Activated T-helper 1 cell treated with anti-CD3 and anti-CD28 coated beads, Interleukin-12 subunit alpha, Interleukin-12 subunit beta, Interleukin-2, Interleukin-4 antibody, amounts not matched to agents 30 ng/mL and 10 ng/mL and 1 ng/mL, durations not matched to agents 14 hours and 24 hours and 36 hours (primary cell): Measurements from ENCODE around the gene EFHC1. TPM values are rescaled to one million over a fixed set of nuclear protein-coding genes. Genes with fewer than 3 reads are reported as not detected.

Source experiments
- DNase-seq: peaks from one replicate; pipeline ENCODE4 v3.0.0; 2021; ENCODE audit warnings: low spot score
- H3K27ac Mint-ChIP-seq: one replicate; pipeline ENCODE4 v1.8.0; 2021; ENCODE audit warnings: mild to moderate bottlenecking, mixed read lengths
- H3K27me3 Mint-ChIP-seq: one replicate; pipeline ENCODE4 v1.8.0; 2022; ENCODE audit warnings: mild to moderate bottlenecking, moderate library complexity, mixed read lengths; ENCODE audit not compliant: insufficient read depth
- H3K36me3 Mint-ChIP-seq: one replicate; pipeline ENCODE4 v1.8.0; 2021; ENCODE audit warnings: low read depth, mixed read lengths
- H3K4me1 Mint-ChIP-seq: one replicate; pipeline ENCODE4 v1.8.0; 2021; ENCODE audit warnings: low read depth, mixed read lengths
- H3K4me3 Mint-ChIP-seq: one replicate; pipeline ENCODE4 v1.8.0; 2021; ENCODE audit warnings: mild to moderate bottlenecking, moderate library complexity, mixed read lengths
- H3K9me3 Mint-ChIP-seq: one replicate; pipeline ENCODE4 v1.8.0; 2021; ENCODE audit warnings: mixed read lengths
- intact Hi-C: fragments of 100-400 bp; cut with micrococcal nuclease; formaldehyde crosslinking; loops from one replicate; pipeline ENCODE4 v1.15.1; 2024
- total RNA-seq: library from RNA; stranded (reverse); gene quantifications from 2 replicates; pipeline ENCODE4 v1.2.3, GENCODE V29; 2022

EFHC1 gene
- total RNA-seq, 1 donor from 2014 or later = 0.70 TPM

GRCh38 chr6:52483671-52484003, 63.5 kb downstream of the EFHC1 start:
- no peaks in the 10 kb centered on the region for H3K9me3 Mint-ChIP-seq
- H3K27me3 Mint-ChIP-seq = peaks cover 9% of the 10 kb centered on the region
- no peak overlapping the region for H3K27ac Mint-ChIP-seq
- H3K4me1 Mint-ChIP-seq = no peaks in the 10 kb centered on the region
- peaks cover 3% of the 10 kb centered on the region for H3K36me3 Mint-ChIP-seq
- intact Hi-C loops = no loop called here
- no peak for DNase-seq
- H3K4me3 Mint-ChIP-seq = no peak overlapping the region

- H3K27me3 Mint-ChIP-seq = peaks cover 14% of the 10 kb centered on the region
- no peak overlapping the region for H3K27ac Mint-ChIP-seq
- H3K4me1 Mint-ChIP-seq = peaks cover 21% of the 10 kb centered on the region
- no peak for DNase-seq
- intact Hi-C loops = loop anchor here (5.0 kb wide), 3 partner anchors 47 to 87 kb away; partner anchors contain the start of genes EFHC1 and TRAM2
- peaks cover 5% of the 10 kb centered on the region for H3K9me3 Mint-ChIP-seq
- peaks cover 3% of the 10 kb centered on the region for H3K36me3 Mint-ChIP-seq
- no peak overlapping the region for H3K4me3 Mint-ChIP-seq
Measured at GRCh38 chr6:52489881-52490280, 69.7 kb downstream of the EFHC1 start.

- Mint-ChIP-seq H3K36me3 (peaks cover 3% of the 10 kb centered on the region), H3K4me1 (peaks cover 28% of the 10 kb centered on the region), H3K27ac (no peak overlapping the region), H3K9me3 (peaks cover 9% of the 10 kb centered on the region), H3K27me3 (peaks cover 10% of the 10 kb centered on the region), H3K4me3 (no peak overlapping the region)
- no peak for DNase-seq
- intact Hi-C loops = loop anchor here (5.0 kb wide), 3 partner anchors 46 to 86 kb away; partner anchors contain the start of genes EFHC1 and TRAM2
Measured at GRCh38 chr6:52491203-52492069, 71.3 kb downstream of the EFHC1 start.

- peaks cover 36% of the 10 kb centered on the region for H3K4me1 Mint-ChIP-seq
- H3K27ac Mint-ChIP-seq = peak overlapping the region; percentile 32
- peaks cover 9% of the 10 kb centered on the region for H3K9me3 Mint-ChIP-seq
- H3K27me3 Mint-ChIP-seq = peaks cover 5% of the 10 kb centered on the region
- H3K36me3 Mint-ChIP-seq = no peaks in the 10 kb centered on the region
- peak overlapping the region; percentile 11 for H3K4me3 Mint-ChIP-seq
- DNase-seq = peak; percentile 6
- intact Hi-C loops = loop anchor here (5.0 kb wide), 3 partner anchors 44 to 84 kb away; partner anchors contain the start of genes EFHC1 and TRAM2
Measured at GRCh38 chr6:52493669-52494068, 73.5 kb downstream of the EFHC1 start.

GRCh38 chr6:52494298-52495072, 74.3 kb downstream of the EFHC1 start:
- H3K9me3 Mint-ChIP-seq = peaks cover 9% of the 10 kb centered on the region
- H3K27ac Mint-ChIP-seq = peak overlapping the region; percentile 18
- intact Hi-C loops = loop anchor here (5.0 kb wide), 3 partner anchors 43 to 83 kb away; partner anchors contain the start of genes EFHC1 and TRAM2
- no peak for DNase-seq
- H3K36me3 Mint-ChIP-seq = no peaks in the 10 kb centered on the region
- H3K4me1 Mint-ChIP-seq = peaks cover 36% of the 10 kb centered on the region
- no peak overlapping the region for H3K4me3 Mint-ChIP-seq
- H3K27me3 Mint-ChIP-seq = peaks cover 4% of the 10 kb centered on the region

GRCh38 chr6:52495922-52496321, 75.8 kb downstream of the EFHC1 start:
- Mint-ChIP-seq H3K9me3 (peaks cover 9% of the 10 kb centered on the region), H3K4me3 (no peak overlapping the region), H3K36me3 (no peaks in the 10 kb centered on the region), H3K27ac (no peak overlapping the region), H3K27me3 (no peaks in the 10 kb centered on the region), H3K4me1 (peaks cover 36% of the 10 kb centered on the region)
- intact Hi-C loops = no loop called here
- DNase-seq = no peak

GRCh38 chr6:52496631-52497030, 76.5 kb downstream of the EFHC1 start:
- H3K4me1 Mint-ChIP-seq = peaks cover 36% of the 10 kb centered on the region

GRCh38 chr6:52497652-52498408, 77.7 kb downstream of the EFHC1 start:
- intact Hi-C loops = no loop called here
- Mint-ChIP-seq H3K36me3 (no peaks in the 10 kb centered on the region), H3K27me3 (no peaks in the 10 kb centered on the region), H3K27ac (no peak overlapping the region), H3K4me3 (no peak overlapping the region), H3K9me3 (peaks cover 9% of the 10 kb centered on the region), H3K4me1 (peaks cover 29% of the 10 kb centered on the region)
- no peak for DNase-seq

More at GRCh38 chr6:52496631-52497030, 76.5 kb downstream of the EFHC1 start:
- Mint-ChIP-seq H3K36me3 (no peaks in the 10 kb centered on the region), H3K9me3 (peaks cover 9% of the 10 kb centered on the region), H3K27ac (no peak overlapping the region), H3K4me3 (no peak overlapping the region), H3K27me3 (no peaks in the 10 kb centered on the region)
- no peak for DNase-seq
- intact Hi-C loops = no loop called here

- Mint-ChIP-seq H3K4me1 (peaks cover 26% of the 10 kb centered on the region), H3K4me3 (no peak overlapping the region), H3K27me3 (no peaks in the 10 kb centered on the region), H3K9me3 (peaks cover 9% of the 10 kb centered on the region), H3K27ac (no peak overlapping the region), H3K36me3 (no peaks in the 10 kb centered on the region)
- DNase-seq = no peak
- intact Hi-C loops = no loop called here
Measured at GRCh38 chr6:52498538-52499017, 78.4 kb downstream of the EFHC1 start.

GRCh38 chr6:52499026-52499425, 78.9 kb downstream of the EFHC1 start:
- Mint-ChIP-seq H3K27me3 (no peaks in the 10 kb centered on the region), H3K4me3 (no peak overlapping the region), H3K4me1 (peaks cover 22% of the 10 kb centered on the region), H3K27ac (no peak overlapping the region), H3K36me3 (no peaks in the 10 kb centered on the region), H3K9me3 (peaks cover 9% of the 10 kb centered on the region)
- intact Hi-C loops = no loop called here
- DNase-seq = no peak

- Mint-ChIP-seq H3K9me3 (peaks cover 5% of the 10 kb centered on the region), H3K36me3 (no peaks in the 10 kb centered on the region), H3K27me3 (no peaks in the 10 kb centered on the region), H3K4me1 (peaks cover 16% of the 10 kb centered on the region), H3K4me3 (no peak overlapping the region), H3K27ac (no peak overlapping the region)
- intact Hi-C loops = no loop called here
- no peak for DNase-seq
Measured at GRCh38 chr6:52499681-52500236, 79.6 kb downstream of the EFHC1 start.
